ENCODE data around the gene CFAP100. TPM values are rescaled to one million over a fixed set of nuclear protein-coding genes. Genes with fewer than 3 reads are reported as not detected.

Gene CFAP100
- total and polyA plus RNA-seq, 2 of the 4 experiments (the other 2 are of a cell fraction), result not detected

- Histone ChIP-seq H3K36me3 (ENCODE audit: control insufficient read depth, insufficient read depth, low read length) (peaks cover 76% of the 10 kb centered on the region), H2BK20ac (ENCODE audit: low read depth, low read length) (no peak overlapping the region), H3K9ac (ENCODE audit: low read depth, low read length) (no peak overlapping the region), H3K4me1 (ENCODE audit: control insufficient read depth, insufficient read depth, low read length) (peaks cover 6% of the 10 kb centered on the region; the same call in 1 of the 2 replicates), H2BK15ac (ENCODE audit: low read depth, low read length) (no peak overlapping the region), H2AK9ac (replicated peaks; ENCODE audit: low read depth, low read length, poor library complexity) (no peak overlapping the region), H4K91ac (ENCODE audit: insufficient read depth, low read depth, low read length) (no peak overlapping the region), H2AFZ (replicated peaks; ENCODE audit: low read length, poor library complexity) (no peak overlapping the region), H3K4ac (ENCODE audit: low read depth, low read length) (no peak overlapping the region), H2BK120ac (ENCODE audit: low read depth, low read length) (no peak overlapping the region), H4K20me1 (ENCODE audit: insufficient read depth, low read length) (peaks cover 37% of the 10 kb centered on the region), H4K5ac (ENCODE audit: low read depth, low read length) (no peak overlapping the region), H4K8ac (ENCODE audit: low read depth in 2 of 2, low read length in 2 of 2) (no peak overlapping the region), H3K9me1 (ENCODE audit: insufficient read depth, low read length) (peaks cover 5% of the 10 kb centered on the region; the same call in 1 of the 2 replicates), H3K56ac (ENCODE audit: extremely low read depth, insufficient read depth, low read length) (no peak overlapping the region), H3K27me3 (ENCODE audit: control insufficient read depth, insufficient read depth, low read length) (no peaks in the 10 kb centered on the region), H3K23ac (ENCODE audit: low read depth, low read length) (no peak overlapping the region), H2AK5ac (ENCODE audit: low read depth, low read length) (no peak overlapping the region), H2BK5ac (ENCODE audit: low read depth, low read length, poor library complexity, severe bottlenecking) (no peak overlapping the region), H3K14ac (replicated peaks; ENCODE audit: low read depth, low read length) (no peak overlapping the region), H3K9me3 (ENCODE audit: control insufficient read depth, insufficient read depth, low read length) (no peaks in the 10 kb centered on the region), H3K4me2 (ENCODE audit: low read depth, low read length) (no peak overlapping the region), H3K27ac (ENCODE audit: insufficient read depth, low read length) (no peak overlapping the region), H3K4me3 (ENCODE audit: insufficient read depth, low read depth, low read length) (no peak overlapping the region), H3K18ac (ENCODE audit: low read depth, low read length) (no peak overlapping the region), H3K79me1 (ENCODE audit: low read depth in 1 of 2, low read length in 2 of 2) (peaks cover 41 to 61% of the 10 kb centered on the region in 2 experiments)
- in situ Hi-C loops (cut with MboI; ENCODE audit: low sequenced_read_pairs), result no loop called here
- TF ChIP-seq CTCF (conservative IDR thresholded peaks at IDR 0.05; ENCODE audit: low read depth, low read length), result no peak
- no peak for TF ChIP-seq NFE2L2 (IDR thresholded peaks at IDR 0.05; ENCODE audit: low read depth, low read length)
- no peak for TF ChIP-seq MAFK (IDR thresholded peaks at IDR 0.05; ENCODE audit: low read depth, low read length)
- ATAC-seq (ENCODE audit: low read depth) (no peak), DNase-seq (no peak)
- POLR2A ChIA-PET (ENCODE audit: unreplicated experiment), result no interaction called here
- dilution Hi-C loops (cut with HindIII; ENCODE audit: low sequenced_read_pairs, unreplicated experiment), result no loop called here
- intact Hi-C loops (cut with micrococcal nuclease), result no loop called here
- no TSS peak for BruUV-seq (replicated peaks)
- CTCF ChIA-PET, result no interaction called here
- 73% methylated on average over 7 of the region's 8 CpGs; no CpG with 5 or more reads in 1 of the 2 experiments for WGBS, 2 experiments (ENCODE audit: extremely low coverage in 2 of 2, insufficient read length in 1 of 2)
Observed at GRCh38 chr3:126467611-126467955, 72.9 kb downstream of the CFAP100 start.
